GM19239 (cell line): ENCODE data around the gene APOL3.
"Not testable (repeated sequence)": the region's sequence is repeated elsewhere in the genome, so short reads cannot be mapped to it uniquely, and the experiment has no call there.

Source experiments
- DNase-seq: peaks from one replicate; pipeline ENCODE4 v3.0.0; 2011; ENCODE audit warnings: low spot score; ENCODE audit not compliant: insufficient read length
- FAIRE-seq: peaks from 2 replicates; lab custom pipeline; 2011; peaks lifted over from hg19 to GRCh38; lab: Jason Lieb, UNC

APOL3 gene

DNA sequence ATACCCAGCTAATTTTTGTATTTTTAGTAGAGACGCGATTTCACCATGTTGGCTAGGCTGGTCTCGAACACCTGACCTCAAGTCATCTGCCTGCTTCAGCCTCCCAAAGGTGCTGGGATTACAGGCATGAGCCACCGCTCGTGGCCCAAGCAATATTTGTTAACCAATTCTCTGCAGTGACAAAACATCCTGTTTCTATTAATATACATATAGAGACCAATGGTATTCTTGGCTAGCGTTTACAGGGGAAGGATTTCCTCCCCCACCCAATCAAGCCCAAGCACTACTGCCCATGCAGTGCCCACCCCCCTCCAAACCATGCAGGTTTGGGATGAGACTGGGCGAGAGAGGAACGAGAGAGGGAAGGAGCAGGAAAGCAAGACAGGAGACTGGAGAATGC is 53.1 kb downstream of the APOL3 start:
- no peak for DNase-seq
- FAIRE-seq: no peak

DNA sequence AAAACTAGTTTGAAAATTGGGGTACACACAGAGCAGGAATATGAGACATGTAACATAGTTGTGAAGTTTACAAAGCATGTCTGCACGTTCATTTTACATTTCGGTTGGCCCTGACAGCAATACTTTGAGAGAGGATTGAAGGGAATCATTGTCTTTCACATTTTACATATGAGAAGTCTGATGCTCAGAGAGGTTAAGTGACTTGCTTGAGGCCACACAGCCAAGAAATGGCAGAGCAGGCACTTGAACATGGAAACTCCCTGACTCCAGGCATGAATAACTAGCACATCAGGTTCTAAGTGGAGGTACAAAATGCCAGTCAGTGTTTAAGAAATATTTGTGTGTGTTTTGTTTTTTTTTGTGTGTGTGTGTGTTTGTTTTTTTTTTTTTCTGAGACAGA is 53.6 kb downstream of the APOL3 start:
- FAIRE-seq: no peak
- DNase-seq: no peak

DNA sequence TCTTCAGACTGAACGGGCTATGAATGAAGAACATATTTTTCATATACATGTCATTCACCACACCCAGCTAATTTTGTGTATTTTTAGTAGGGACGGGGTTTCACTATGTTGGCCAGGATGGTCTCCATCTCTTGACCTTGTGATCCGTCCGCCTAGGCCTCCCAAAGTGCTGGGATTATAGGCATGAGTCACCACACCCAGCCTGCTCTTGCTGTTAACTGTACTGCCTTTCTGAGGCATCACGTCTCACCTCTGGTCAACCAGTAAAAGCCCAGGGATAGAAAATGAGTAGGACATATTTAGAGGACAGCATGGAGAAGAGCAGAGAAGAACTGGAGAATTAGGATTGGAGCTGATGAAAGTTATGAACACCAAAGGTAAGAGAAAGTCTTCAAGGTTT is 55.6 kb downstream of the APOL3 start:
- no peak for DNase-seq
- no peak for FAIRE-seq

DNA sequence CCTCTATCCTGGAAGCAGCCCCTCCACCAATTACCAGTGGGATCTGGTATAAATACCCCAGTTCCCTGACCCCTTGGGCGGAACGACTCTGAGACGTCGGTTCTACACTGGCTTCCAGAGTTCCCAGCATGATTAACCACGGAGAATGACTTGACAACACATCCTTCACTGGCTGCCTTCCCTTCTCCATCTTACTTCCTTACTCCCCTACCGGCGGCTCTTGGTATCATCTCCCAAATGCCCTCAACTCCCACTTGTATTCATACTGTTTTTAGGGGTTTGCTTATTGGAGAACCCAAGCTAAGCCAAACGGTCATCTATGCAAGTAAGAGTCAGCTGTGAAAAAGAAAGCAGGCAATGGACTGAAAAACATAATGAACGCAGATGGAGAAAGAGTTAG is 56.1 kb downstream of the APOL3 start:
- FAIRE-seq: no peak

DNA sequence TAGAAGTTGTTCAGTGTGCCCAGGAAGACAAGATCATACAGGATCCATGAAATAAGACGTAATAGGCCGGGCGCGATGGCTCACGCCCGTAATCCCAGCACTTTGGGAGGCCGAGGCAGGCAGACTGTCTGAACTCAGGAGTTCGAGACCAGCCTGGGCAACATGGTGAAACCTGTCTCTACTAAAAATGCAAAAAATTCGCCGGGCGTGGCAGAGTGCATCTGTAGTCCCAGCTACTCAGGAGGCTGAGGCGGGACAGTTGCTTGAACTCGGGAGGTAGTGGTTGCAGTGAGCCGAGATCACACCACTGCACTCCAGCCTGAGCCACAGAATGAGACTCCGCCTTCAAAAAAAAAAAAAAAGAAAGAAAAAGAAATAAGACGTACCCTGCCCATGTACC is 56.7 kb downstream of the APOL3 start:
- no peak for DNase-seq
- FAIRE-seq: no peak

More for the DNA sequence above, 56.1 kb downstream of the APOL3 start:
- DNase-seq: no peak

DNA sequence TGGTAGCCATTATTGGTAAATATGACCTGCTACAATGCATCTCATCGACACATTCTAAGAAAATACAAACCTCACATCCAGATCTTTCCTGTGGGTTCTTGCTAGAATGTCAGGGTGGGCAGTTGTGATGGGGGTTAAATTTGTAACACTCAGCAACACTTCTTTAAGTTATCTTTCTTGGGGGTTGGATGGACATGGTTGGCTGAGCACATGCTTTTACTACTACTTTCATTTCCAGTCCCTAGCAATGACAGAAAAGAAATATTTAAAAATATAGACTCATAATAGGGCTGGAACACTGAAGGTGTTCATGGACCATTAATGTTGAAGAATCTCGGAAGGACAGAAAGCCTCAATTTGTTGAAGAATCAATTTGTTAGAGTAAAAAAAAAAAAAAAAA is 57.6 kb downstream of the APOL3 start:
- DNase-seq (no peak), FAIRE-seq (no peak)

DNA sequence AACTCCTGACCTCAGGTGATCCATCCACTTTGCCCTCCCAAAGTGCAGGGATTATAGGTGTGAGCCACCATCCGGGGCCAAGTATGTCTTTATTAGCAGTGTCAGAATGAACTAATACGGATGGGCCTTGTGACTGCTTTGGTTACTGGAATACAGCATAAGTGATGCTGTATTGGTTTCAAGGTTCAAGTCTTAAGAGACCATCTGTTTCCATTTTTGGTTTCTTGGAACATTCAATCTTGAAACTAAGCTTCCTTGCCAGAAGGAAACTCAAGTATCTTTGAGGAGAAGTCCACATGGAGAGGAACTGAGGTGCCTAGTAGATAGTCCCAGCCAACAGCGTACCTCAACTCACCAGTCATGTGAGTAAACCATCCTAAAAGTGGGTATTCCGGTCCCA is 58.8 kb downstream of the APOL3 start:
- FAIRE-seq (no peak), DNase-seq (no peak)

DNA sequence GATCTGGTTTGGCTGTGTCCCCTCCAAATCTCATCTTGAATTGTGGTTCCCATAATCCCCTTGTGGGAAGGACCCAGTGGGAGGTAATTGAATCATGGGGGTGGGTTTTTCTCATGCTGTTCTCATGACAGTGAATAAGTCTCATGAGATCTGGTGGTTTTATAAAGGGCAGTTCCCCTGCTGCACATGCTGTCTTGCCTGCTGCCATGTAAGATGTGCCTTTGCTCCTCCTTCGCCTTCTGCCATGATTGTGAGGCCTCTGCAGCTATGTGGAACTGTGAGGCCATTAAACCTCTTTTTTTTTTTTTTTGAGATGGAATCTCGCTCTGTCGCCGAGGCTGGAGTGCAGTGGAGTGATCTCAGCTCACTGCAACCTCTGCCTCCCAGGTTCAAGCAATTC is 59.6 kb downstream of the APOL3 start:
- DNase-seq, FAIRE-seq: not testable (repeated sequence)

DNA sequence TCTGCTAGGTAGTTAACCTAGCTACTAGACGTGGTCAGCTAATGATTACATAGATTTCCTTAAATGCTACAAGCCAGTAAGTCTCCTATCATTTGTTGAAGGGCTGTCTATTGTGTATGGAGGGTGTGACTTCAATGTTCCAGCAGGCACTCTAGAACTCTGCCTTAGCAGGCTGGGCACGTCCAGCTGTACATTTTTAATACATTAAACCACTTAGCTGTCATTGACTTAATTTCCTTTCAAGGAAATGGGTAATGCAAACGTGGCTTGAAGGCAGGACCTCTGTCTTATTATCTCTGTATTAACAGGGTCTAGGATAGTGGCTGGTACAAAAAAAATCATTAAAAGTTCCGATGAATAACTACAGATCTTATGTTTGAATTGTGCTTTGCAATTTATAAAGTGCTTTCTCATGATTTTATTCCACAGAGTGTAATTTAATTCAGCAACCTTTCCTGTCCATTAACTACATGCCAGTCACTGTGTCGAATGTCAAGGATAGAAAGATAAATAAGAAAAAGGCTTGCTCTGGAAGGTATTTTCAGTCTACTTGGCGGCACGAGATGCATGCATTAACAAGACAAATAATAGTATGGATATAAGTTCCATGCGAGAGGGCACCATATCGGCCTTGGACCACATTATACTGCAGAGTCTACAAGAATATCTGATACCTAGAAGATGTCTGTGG is 60.3 kb downstream of the APOL3 start:
- DNase-seq (no peak), FAIRE-seq (no peak)

DNA sequence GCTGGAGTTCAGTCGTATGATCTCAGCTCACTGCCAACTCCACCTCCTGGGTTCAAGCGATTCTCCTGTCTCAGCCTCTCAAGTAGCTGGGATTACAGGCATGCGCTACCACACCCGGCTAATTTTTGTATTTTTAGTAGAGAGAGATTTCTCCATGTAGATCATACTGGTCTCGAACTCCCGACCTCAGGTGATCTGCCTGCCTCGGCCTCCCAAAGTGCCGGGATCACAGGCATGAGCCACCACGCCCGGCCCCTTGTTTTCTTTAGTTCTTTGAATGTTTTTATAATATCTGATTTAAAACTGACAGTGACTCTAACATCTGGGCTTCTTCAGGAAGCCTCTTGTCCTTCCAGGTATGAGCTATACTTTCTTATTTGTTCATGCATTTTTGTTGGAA is 61.0 kb downstream of the APOL3 start:
- FAIRE-seq, DNase-seq: not testable (repeated sequence)

DNA sequence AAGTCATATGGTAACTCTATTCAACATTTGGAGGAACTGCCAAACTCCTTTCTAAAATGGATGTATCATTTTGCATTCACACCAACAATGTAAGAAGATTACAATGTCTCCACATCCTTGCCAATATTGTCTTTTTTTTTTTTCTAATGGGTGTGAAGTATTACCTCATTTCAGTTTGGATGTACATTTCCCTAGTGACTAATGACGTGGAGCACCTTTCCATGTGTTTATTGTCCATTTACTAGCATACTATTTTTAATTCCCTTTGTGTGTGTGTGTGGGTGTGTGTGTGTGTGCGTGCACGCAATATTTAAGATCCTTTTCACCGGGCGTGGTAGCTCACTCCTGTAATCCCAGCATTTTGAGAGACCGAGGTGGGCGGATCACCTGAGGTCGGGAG is 62.7 kb downstream of the APOL3 start:
- FAIRE-seq: no peak
- DNase-seq: no peak

DNA sequence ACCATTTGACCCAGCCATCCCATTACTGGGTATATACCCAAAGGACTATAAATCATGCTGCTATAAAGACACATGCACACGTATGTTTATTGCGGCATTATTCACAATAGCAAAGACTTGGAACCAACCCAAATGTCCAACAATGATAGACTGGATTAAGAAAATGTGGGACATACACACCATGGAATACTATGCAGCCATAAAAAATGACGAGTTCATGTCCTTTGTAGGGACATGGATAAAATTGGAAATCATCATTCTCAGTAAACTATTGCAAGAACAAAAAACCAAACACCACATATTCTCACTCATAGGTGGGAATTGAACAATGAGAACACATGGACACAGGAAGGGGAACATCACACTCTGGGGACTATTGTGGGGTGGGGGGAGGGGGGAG is 69.8 kb downstream of the APOL3 start:
- FAIRE-seq, DNase-seq: not testable (repeated sequence)
